Activated CD8-positive, alpha-beta T cell treated with anti-CD3 and anti-CD28 coated beads for 36 hours (primary cell): ENCODE data around the gene KIF21A. TPM values are rescaled to one million over a fixed set of nuclear protein-coding genes. Genes with fewer than 3 reads are reported as not detected.

ENCODE experiments used
- ATAC-seq: fragments of 200-7000 bp; cut with Tn5 transposase; one replicate; pipeline ENCODE4 v1.10.0; 2021; ENCODE audit warnings: mild to moderate bottlenecking, moderate library complexity
- CTCF ChIA-PET: fragments of 350-600 bp; sonication (Branson Sonifier 250); formaldehyde crosslinking; loops from one replicate; lab custom pipeline; 2021; ENCODE audit warnings: antibody characterized with exemption; lab: Charles Lee
- POLR2A ChIA-PET: fragments of 350-600 bp; sonication (Branson Sonifier 250); formaldehyde crosslinking; loops from one replicate; lab custom pipeline; 2021; ENCODE audit warnings: antibody characterized with exemption; lab: Charles Lee
- DNase-seq: peaks from one replicate; pipeline ENCODE4 v3.0.0-alpha.2; 2020
- H3K27ac Mint-ChIP-seq: one replicate; pipeline ENCODE4 v1.8.0; 2021; ENCODE audit warnings: mild to moderate bottlenecking, mixed read lengths
- H3K27me3 Mint-ChIP-seq: one replicate; pipeline ENCODE4 v1.8.0; 2021; ENCODE audit warnings: mixed read lengths
- H3K36me3 Mint-ChIP-seq: one replicate; pipeline ENCODE4 v1.8.0; 2021; ENCODE audit warnings: low read depth, mixed read lengths
- H3K4me1 Mint-ChIP-seq: one replicate; pipeline ENCODE4 v1.8.0; 2021; ENCODE audit warnings: low read depth, mixed read lengths
- H3K4me3 Mint-ChIP-seq: one replicate; pipeline ENCODE4 v1.8.0; 2021; ENCODE audit warnings: mild to moderate bottlenecking, moderate library complexity, mixed read lengths
- H3K9me3 Mint-ChIP-seq: one replicate; pipeline ENCODE4 v1.8.0; 2021; ENCODE audit warnings: mixed read lengths
- intact Hi-C: fragments of 100-400 bp; cut with micrococcal nuclease; formaldehyde crosslinking; loops from one replicate; pipeline ENCODE4 v1.10.0; 2022
- total RNA-seq, 2 experiments: library from RNA; stranded (reverse); gene quantifications; one replicate each; pipeline ENCODE4 v1.2.3, GENCODE V29; 2021
- TF ChIP-seq, protein P1 (sequence below): fragments of 200-600 bp; IDR thresholded peaks from one replicate; pipeline ENCODE4 v1.8.0; 2022; ENCODE audit warnings: antibody characterized with exemption, mild to moderate bottlenecking

Gene KIF21A
- total RNA-seq, 2 experiments from 2014 or later: 18.0 to 20.0 TPM

GRCh38 chr12:39403376-39403775 lies 39.5 kb downstream of the KIF21A start:
- no peaks in the 10 kb centered on the region for H3K9me3 Mint-ChIP-seq
- peaks cover 18% of the 10 kb centered on the region for H3K4me1 Mint-ChIP-seq
- no peak overlapping the region for H3K27ac Mint-ChIP-seq
- CTCF ChIA-PET: interaction anchor here (1.1 kb wide), 1 partner anchor 28 kb away, joined by 4 read pairs; no protein-coding TSS in a partner anchor
- ATAC-seq (no peak), DNase-seq (no peak)
- POLR2A ChIA-PET: no interaction called here
- no peak overlapping the region for H3K4me3 Mint-ChIP-seq
- no peaks in the 10 kb centered on the region for H3K36me3 Mint-ChIP-seq
- intact Hi-C loops: no loop called here
- H3K27me3 Mint-ChIP-seq: no peaks in the 10 kb centered on the region
- TF ChIP-seq, protein P1, sequence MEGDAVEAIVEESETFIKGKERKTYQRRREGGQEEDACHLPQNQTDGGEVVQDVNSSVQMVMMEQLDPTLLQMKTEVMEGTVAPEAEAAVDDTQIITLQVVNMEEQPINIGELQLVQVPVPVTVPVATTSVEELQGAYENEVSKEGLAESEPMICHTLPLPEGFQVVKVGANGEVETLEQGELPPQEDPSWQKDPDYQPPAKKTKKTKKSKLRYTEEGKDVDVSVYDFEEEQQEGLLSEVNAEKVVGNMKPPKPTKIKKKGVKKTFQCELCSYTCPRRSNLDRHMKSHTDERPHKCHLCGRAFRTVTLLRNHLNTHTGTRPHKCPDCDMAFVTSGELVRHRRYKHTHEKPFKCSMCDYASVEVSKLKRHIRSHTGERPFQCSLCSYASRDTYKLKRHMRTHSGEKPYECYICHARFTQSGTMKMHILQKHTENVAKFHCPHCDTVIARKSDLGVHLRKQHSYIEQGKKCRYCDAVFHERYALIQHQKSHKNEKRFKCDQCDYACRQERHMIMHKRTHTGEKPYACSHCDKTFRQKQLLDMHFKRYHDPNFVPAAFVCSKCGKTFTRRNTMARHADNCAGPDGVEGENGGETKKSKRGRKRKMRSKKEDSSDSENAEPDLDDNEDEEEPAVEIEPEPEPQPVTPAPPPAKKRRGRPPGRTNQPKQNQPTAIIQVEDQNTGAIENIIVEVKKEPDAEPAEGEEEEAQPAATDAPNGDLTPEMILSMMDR: no peak

- no peaks in the 10 kb centered on the region for H3K36me3 Mint-ChIP-seq
- CTCF ChIA-PET: interaction anchor here (1.1 kb wide), 1 partner anchor 28 kb away, joined by 4 read pairs; no protein-coding TSS in a partner anchor
- no peak for DNase-seq
- intact Hi-C loops: no loop called here
- peaks cover 18% of the 10 kb centered on the region for H3K4me1 Mint-ChIP-seq
- no peaks in the 10 kb centered on the region for H3K27me3 Mint-ChIP-seq
- no peak overlapping the region for H3K27ac Mint-ChIP-seq
- no peaks in the 10 kb centered on the region for H3K9me3 Mint-ChIP-seq
- POLR2A ChIA-PET: no interaction called here
- TF ChIP-seq, protein P1: no peak
- ATAC-seq: peak; percentile 39
- no peak overlapping the region for H3K4me3 Mint-ChIP-seq
Observed at GRCh38 chr12:39402922-39403321, 40.0 kb downstream of the KIF21A start.

GRCh38 chr12:39401459-39401858 lies 41.5 kb downstream of the KIF21A start:
- ChIA-PET POLR2A (no interaction called here), CTCF (interaction anchor here (1.4 kb wide), 1 partner anchor 9 kb away, joined by 4 read pairs; no protein-coding TSS in a partner anchor)
- peaks cover 12% of the 10 kb centered on the region for H3K4me1 Mint-ChIP-seq
- DNase-seq (no peak), ATAC-seq (no peak)
- no peaks in the 10 kb centered on the region for H3K27me3 Mint-ChIP-seq
- TF ChIP-seq, protein P1: no peak
- H3K27ac Mint-ChIP-seq: no peak overlapping the region
- no peaks in the 10 kb centered on the region for H3K9me3 Mint-ChIP-seq
- no peaks in the 10 kb centered on the region for H3K36me3 Mint-ChIP-seq
- intact Hi-C loops: no loop called here
- H3K4me3 Mint-ChIP-seq: no peak overlapping the region

DNA sequence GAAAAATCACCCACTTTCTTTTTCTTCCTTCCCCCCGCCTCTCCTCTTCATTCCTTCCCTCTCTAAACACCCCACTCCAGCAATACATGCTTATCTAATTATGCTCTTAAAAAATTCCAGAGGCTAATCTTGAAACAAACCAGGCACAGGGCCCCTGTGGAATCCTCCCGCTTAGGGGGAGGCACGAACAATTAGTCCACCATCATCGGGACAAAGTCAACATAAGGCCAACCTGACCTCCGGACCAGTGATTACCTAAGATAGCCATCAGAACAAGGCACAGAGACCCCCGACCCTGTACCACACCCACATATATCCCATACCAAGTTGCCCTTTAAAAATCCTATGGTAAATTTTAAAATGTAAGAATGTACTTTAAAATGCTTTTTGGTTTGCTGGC lies 47.1 kb downstream of the KIF21A start:
- intact Hi-C loops: no loop called here
- Mint-ChIP-seq H3K9me3 (no peaks in the 10 kb centered on the region), H3K4me3 (no peak overlapping the region), H3K36me3 (no peaks in the 10 kb centered on the region), H3K27ac (no peak overlapping the region), H3K27me3 (no peaks in the 10 kb centered on the region), H3K4me1 (no peaks in the 10 kb centered on the region)
- DNase-seq: no peak
- TF ChIP-seq, protein P1: no peak
- POLR2A ChIA-PET: no interaction called here
- CTCF ChIA-PET: no interaction called here
- no peak for ATAC-seq

DNA sequence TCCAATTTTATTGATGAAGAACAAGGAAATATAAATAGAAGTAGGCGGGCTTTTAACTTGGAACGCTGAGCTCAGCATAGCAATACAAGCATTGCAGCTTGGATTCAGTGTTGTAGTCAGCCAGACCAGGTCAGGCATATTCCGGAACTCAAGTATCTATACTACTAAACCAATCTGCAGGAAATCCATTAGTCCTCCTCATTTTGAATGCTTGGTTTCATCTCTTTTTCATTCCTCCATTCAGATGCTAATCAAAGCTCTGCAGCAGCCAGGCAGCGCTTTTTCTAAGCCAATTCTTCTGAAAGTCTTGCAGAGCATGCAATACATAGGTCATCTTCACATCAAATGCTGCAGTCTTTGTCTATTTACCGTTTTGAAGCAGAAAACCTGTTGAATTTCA lies 49.0 kb downstream of the KIF21A start:
- ChIA-PET CTCF (interaction anchor here (1.0 kb wide), 1 partner anchor 76 kb away, joined by 3 read pairs; no protein-coding TSS in a partner anchor), POLR2A (interaction anchor here (1.1 kb wide), 1 partner anchor 8 kb away, joined by 3 read pairs; no protein-coding TSS in a partner anchor)
- TF ChIP-seq, protein P1: no peak
- no peak overlapping the region for H3K4me3 Mint-ChIP-seq
- intact Hi-C loops: no loop called here
- H3K9me3 Mint-ChIP-seq: no peaks in the 10 kb centered on the region
- no peak overlapping the region for H3K27ac Mint-ChIP-seq
- DNase-seq (no peak), ATAC-seq (no peak)
- no peaks in the 10 kb centered on the region for H3K27me3 Mint-ChIP-seq
- H3K4me1 Mint-ChIP-seq: no peaks in the 10 kb centered on the region
- H3K36me3 Mint-ChIP-seq: no peaks in the 10 kb centered on the region
